HG03025 (cell line): ENCODE data around the gene IL21.

Experiments
- ATAC-seq: cut with Tn5 transposase; IDR thresholded peaks from one replicate; pipeline ENCODE4 v1.9.1; 2021; ENCODE audit warnings: mild to moderate bottlenecking, moderate library complexity; ENCODE audit not compliant: unreplicated experiment, low FRiP score

The IL21 gene

DNA sequence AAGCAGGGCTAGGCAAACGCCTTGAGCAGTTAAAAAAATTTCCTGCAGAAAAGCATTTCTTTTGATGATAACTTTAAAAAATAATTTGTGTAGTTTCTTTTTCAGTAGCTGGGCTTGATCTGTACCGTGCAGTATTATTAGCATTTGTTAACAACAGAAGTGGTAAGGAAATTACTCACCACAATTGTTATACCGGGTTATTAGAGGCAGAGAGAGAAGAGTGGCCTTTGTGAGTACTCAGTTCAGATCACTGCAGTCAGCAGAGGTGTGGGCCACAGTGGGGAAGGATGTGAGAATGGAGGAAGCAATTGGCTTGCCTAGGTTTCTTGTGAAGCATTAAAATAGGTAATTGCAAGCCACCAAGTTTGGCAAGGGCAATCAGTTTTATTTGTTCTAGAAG lies 14.3 kb upstream of the IL21 start:
- peak; percentile 64 for ATAC-seq

DNA sequence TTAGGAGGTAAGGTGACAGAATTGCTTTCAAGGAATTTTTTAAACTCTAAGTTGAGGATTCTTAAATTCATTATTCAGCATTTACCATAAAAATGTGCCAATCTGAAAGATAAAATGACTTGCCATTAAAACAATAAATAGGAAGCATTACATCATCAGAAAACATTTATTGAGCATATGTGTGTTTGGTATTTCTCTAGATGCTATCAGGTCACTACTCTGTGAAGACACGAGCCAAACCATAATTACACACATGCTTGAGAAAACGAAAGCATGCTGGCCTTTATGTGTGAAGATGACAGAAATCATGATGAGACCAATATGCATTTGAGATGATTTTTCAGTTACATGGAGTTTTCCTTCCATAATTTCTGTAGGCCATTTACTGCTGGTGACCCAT lies 12.3 kb upstream of the IL21 start:
- ATAC-seq: no peak

DNA sequence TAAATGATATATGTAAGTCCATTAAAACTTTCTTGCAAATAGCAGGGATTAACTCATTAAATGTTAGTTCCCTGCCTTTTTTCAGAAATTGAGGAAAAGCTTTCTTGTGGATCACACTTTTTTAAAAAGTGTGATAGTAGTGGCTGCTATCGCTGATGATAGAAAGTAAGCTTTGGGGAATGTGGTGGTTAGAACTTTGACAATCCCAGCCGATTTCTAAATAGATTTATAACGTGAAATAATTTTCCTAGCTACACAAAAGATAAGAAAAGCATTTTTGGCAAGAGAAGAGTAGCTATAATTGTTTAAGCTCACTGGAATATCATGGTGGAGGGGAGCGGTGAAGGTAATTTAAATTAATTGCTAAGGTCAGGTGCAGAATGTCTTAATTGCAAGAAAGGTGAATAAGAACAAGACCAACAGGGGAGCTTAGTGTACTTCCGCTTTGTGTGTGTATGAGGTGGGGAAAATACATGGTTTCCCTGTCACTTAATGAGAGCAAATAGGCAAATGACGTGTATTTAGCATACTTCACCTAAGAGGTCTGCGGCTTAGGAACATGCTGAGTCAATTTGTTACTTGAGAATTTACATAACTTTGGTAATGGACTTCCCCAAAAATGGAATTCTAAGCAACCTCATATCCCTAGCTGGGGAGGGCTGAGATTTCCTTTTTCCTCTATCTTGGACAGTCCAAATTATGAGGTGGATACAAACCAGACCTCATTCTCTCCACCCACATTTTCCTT lies 11.7 kb upstream of the IL21 start:
- ATAC-seq: no peak

DNA sequence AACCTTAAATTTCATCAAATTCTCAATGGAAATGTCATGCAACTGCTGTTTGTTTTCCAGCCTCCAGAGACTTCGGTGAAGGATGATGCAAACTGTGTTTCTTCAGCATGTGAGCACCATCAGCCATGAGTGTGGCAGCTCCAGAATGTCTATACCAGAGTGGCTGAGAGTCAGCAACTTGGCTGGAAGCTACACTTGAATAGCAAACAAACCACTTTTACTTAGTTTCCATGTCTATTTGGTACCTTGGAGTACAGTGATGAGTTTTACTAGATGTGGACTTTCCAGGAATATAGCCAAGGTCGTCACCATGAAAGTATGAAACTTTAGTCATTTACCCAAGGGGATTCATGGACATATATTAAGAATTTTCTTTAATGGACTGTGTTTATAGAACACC lies 4.3 kb upstream of the IL21 start:
- ATAC-seq: no peak

DNA sequence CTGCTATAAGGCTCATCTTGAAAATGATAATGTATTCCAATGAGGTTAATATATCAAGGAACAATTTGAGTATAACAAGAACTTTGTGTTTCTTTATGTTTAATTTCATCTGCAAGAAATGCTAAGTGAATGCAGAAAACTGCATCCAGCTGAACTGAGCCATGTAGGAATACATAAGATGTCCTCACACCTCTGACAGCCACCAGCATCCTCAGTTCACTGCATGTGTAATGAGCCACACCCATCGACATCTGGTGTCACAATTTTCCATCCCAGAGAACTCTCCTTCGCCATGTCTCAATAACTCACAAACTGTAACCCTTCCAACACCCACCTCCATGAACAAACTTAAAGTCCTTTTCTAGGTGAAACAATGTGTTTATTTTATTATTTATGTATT lies 3.3 kb upstream of the IL21 start:
- no peak for ATAC-seq

DNA sequence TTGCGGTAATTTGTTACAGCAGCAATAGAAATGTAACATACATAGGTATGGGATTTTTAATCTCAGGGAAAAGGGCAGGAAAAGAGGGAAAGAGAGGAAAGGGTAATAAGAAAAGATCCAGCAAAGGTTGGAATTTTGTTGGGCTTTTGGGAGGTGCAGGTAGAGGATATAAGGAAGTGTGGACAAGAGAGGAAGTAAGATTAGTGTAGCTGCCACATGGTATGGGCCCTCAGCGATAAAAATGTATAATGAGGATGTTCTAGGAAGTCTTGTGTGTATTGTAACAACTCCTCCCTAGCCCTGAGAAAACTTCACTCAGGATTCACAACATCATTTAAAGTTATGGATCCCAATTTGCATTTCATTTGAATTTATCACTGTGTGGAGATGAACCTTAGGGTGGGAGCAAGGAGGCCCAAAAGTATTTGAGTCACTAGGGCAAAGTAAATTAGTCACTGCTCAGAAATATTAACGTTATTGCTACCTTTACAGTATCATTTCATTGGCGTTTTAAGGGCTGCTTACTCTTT lies 2.8 kb upstream of the IL21 start:
- ATAC-seq: no peak

DNA sequence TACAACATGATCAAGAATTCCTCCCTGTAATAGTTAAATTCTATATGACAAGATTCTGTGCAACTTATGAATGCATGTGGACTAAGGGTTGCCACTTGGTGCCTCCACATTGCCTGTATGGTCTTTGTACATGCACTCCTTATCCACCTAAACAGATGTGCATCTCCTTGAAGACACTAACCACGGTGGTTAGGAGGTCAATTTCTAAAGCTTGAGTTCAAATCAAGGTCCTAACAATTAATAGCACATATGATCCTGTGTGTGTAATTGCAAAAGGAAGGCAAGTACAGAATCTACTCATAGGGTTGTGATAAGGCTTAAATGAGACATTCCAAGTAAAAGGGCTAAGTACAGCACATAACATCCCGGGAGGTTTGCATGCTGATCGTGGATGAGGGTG lies 1.5 kb upstream of the IL21 start:
- ATAC-seq: no peak

DNA sequence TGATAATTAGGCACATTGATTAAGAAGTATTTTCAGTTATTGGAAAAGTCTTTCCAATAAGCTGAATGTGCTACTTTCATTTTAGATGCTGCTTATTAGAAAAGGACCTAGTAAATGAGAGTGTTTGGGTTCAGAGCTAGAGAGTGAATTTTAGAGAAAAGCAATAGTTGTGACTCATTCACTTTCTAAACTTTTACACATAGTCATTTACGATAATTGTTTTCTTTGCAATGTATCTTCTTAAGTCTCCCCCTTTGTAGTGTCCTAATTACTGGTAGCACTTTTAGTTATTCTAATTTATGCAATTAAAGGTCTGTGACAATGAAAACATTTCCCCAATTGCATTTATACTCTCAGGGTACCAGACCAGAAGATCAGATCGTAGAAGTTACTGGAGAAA lies 1.3 kb downstream of the IL21 start:
- no peak for ATAC-seq

DNA sequence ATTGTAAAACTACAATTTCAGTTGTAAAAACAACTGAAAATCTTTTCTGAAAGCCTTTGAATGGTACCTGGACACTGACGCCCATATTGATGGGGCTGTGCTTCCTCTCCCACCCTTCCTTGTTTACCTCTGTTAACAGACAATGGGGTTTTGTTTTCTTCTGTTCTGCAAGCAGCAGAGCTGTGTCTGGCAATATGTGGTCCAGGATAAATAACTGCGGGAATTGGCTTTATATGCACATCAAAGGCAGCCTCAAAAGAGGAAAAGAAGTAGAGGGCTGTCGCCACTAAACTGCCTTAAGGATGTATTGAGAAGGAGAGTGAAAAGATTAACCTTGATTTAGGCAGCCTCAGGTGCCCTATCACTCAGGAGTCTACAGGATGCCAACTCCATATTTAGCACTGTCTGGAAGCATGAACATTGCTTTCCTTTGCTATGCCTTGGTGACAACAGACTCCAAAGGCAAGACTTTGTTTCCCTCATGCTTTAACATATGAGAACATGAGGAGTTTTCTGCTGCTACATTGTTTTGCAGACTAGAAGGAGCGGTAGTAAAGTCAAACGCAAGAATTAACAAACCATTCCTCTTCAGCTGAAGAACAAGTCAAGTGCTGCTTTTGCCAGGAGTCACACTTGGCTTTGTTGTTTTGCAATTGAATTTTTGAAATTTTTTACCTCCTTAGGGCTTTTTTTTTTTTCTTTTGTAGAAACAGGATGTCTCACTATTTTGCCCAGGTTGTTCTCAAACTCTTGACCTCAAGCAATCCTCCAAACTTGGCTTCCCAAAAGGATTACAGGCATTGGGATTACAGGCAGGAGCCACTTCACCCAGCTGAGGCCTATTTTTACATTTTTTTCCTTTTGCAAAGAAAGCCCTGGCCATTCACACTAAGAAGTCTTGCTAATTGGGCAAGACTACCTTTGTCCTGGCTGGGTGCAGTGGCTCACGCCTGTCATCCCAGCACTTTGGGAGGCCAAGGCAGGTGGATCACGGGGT lies 3.0 kb downstream of the IL21 start:
- ATAC-seq: no peak

DNA sequence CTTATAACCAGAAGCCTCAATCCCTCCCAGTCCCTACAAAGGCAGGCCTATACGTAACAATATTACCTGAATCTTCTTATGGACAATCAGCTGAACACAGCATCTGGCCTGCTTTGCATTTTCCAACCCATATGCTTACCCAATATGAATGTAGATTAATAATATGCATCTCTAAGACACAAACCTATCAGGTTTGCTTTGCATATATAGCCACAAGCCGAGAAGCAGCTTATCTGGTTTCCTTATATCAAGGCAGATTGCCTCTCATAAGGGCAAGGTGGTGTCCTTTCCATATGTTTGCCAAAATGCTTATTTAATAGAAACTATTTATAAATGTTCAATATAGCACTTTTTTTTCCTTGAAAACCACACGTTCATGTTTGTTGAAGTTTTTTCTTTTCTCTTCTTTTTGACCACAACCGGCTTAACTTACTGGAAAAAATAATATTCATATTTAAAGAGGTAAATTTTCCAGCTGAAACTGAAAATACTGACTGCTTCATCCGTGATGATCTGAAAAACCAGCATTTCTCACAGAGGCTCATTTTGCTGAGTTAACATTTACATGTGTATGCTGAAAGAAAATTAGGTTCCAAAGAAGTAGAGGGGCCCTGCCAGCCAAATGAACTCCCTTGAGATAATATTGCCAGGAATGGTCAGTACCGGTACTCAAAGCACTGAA lies 3.8 kb downstream of the IL21 start:
- no peak for ATAC-seq

DNA sequence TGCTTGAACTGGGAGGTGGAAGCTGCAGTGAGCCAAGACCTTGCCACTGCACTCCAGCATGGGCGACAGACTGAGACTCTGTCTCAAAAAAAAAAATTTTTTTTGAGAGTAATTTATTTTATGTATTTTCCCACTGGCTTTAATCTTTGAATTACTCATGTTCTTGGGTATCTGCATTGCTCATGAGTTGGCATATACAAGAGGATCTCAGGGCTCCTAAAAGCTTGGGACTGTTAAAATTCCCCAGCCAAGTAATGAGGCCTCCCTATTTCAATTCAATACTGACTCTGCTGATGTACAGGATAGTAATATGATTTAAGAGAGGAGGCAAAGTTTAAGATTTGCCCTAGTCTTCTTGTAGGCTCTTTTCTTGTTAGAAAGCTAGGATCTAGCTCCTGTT lies 6.2 kb downstream of the IL21 start:
- ATAC-seq: no peak

DNA sequence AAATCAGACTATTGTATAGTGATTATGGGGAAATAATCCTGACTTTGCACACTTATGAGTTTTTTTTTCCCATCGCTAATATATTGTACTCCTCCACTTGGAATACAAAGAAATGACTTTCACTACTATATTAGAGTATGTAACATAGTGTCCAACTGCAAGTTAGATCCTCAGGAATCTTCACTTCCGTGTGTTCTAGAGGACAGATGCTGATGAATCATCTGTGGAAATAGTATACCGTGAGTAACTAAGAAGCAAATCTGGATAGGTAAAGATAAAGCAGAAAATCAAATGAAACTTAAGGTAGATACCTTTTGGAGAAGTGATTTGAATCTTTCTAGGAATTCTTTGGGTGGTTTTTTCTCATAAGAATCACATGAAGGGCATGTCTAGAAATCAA lies 8.3 kb downstream of the IL21 start:
- ATAC-seq: no peak

DNA sequence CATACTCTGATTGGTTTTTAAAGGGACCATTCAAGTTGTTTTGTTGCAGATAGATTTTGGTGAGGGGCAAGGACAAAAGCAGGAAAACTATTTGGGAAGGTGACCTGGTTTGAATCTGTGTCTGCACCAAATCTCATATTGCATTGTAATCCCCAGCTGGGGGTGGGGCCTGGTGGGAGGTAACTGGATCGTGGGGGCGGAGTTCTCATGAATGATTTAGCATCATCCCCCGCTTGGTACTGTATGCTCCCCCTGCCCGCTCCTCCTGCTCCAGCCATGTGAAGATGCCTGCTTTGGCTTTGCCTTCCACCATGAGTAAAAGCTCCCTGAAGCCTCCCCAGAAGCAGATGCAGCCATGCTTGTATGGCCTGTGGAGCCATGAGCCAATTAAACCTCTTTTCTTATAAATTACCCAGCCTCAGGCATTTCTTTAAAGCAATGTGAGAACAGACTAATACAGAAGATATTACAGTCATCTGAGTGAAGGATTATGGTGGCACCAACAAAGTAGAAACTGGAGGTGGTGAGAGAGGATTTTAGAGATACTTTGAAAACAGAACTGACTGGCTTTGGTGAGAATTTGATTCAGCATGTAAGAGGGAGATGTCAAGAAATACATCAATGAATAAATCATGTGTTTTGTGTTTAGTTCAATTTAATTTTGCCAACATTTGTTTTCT lies 14.4 kb downstream of the IL21 start:
- no peak for ATAC-seq

DNA sequence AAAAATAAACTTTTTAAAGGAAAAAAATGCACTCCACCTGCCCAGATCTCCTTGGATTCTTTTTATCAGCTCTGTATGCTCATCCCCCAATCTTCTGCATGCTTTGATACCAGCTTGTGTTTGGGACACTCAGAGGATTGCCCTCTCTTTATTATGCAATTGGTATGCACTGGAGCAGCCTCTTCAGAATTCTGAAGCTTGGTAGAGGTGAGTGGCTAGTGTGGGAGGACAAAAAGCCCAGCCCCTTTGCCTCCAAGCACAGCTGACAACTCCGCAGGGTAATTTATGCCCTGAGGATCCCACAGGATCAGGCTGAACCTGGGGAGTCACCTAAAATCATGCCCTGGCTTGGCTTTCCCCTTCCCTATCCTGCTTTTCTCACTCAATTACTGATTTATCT lies 16.7 kb downstream of the IL21 start:
- ATAC-seq: no peak

DNA sequence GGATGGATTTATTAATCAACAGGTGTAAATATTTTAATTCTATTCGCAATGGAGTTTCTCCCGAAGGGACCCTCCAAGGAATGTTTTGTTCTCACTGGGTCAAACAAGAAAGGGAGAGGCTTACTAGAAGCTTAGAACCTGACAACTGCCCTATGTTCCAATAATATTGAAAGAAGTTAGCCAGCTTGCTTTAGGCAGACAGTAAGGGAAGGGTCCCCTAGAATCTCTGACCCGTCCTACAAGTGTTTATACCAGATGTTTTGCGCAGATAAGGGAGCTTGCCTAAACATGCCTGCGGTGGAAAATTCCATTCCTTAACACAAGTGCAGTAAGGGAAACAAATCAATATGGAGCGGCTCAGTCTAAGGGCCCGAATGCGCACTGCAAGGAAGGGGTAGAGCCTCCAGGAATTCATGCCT lies 17.7 kb downstream of the IL21 start:
- ATAC-seq: no peak

DNA sequence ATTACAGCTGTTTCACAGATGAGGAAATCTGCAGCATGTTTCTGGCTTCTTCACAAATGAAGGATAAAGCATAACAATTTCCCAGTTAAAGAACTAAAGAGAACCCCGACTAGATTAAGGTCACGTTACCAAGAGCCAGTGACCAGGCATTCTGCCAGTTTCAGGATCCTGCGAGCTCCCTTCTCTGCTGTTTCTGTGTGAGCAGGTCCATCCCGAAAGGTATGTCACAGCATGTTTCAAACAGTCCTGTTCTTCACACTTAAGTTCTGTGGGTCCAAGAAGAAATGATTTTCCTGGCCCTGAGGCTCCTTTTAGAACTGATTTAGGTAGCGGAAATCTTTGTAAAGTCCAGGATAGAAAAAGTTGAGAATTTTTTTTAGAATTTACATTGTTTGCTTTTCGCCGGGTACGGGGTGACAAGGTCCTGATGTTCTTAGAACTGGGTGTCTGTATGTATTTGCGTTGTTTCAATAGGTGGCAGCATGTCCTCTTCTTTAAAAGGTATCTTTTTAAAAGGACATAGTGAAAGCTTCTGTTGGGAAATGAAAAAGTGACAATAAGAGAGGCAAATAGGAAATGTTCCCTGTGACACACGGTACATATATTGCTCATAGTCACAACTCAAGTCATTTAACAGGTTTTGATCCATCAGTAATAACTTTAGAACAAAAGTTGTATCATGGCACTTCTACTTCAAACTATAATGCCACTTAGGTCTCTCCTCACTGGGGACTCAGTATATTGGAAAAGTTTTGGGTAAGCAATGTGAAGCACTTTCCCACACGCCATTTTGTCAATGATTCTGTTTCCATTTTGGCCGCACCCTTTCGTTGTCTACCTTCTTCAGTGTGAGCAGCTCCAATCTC lies 18.4 kb downstream of the IL21 start:
- no peak for ATAC-seq

DNA sequence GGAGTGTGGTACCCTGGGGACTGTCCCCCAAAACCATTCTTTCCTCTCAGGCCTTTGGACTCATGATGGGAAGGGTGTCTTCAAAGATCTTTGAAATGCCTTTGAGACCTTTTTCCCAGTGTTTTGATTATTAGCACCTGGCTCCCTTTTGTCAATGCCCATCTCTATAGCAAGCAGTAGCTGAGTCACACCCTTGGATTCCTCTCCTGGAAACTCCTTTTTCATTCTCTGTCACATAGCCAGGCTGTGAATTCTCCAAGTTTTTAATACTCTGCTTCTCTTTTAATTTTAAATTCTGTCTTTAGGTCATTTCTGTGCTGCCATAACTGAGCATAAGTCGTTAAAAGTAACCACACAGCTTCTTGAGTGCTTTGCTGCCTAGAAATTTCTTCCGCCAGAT lies 29.7 kb downstream of the IL21 start:
- no peak for ATAC-seq

DNA sequence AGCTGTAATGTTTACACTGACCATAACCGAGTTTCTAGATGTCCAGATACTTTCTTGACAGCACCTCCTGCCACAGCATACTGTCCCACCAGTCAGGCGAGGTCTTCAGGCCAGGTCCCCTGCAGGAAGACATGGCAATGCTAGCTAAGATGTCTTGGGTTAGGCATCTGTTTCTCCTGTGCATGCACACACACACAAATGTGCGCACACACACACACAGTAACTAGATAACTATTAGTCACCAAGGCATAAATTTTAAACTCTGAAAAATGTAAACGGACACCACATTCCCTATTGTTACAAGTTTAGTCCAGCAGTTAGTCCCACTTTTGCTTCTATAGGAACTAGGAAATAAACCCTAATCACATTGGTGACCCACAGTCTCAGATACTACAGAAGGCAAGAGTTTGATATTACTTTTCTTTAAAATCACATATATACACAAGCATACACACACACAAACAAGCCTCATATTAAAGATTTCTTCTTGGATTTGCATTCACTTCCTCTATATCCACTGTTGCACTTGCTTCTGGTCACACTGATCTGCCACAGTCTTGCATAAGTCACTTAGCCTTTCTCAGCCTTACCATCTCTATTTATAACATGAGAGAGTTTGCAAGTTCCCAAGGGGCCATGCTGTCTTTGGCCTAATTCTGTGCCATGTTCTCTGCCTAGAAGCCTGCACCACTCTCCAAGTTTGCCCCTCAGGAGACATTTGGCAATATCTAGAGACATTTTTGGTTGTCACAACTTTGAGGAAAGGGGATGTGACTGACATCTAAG lies 32.2 kb downstream of the IL21 start:
- ATAC-seq: no peak

DNA sequence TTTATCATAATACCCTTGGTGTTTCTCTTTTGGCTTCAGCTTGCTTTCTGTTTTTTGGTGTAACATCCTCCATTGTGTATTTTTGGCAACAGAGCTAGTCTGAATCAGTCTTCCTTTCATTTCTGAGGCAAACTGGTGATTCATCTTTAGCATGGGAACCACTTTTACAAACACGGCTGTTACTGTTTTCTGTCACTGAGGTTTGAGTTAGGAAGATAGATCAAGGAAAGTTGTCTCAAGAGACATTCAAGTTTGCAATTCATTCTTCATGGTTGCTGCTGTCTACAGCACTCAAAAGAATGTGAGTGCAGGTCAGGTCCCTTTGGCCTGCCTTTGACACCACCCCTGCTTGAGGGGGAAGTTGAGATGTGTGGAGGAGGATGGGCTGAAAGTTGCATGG lies 36.3 kb downstream of the IL21 start:
- ATAC-seq: no peak
